ENCODE measurements around the gene TMC7.

DNA sequence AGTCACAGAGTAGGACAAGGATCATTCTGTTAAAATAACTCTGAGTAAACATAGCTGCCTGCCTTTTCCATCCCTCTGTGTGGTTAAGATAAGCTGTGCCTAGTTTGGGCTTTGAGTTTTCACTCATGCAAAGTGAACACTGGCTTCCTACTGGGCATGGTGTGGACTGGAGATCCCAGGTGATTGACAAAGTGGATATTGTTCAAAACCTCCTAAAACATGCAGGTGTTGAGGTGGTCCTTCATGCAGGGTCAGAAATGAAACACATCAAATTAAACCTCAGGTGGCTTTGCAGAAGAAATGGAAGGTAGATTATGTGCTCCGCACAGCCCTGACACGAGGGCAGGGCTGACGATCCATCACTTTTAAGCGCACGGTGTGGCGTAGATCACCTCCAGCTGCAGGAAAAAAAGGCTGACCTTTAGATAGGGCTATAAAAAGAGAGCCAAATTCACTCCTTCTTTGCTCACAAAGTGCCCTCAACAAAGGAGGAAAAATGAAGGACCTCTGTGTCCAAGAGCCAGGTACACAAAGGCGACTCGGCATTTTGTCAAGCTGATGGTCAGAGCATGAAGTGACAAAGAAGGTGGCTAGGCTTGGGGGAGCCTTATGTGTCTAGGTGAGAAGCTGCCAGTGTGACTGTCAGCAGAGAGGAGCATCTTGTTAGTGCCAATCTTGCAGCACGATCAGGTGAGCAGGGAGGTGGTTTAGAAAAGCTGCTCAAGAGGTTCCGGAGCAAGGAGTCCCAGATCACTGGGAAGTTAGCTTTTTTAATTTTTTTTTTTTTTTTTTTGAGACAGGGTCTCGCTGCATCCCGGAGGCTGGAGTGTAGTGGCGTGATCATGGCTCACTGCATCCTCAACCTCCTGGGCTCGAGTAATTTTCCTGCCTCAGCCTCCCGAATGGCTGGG is 110.2 kb downstream of the TMC7 start:
- TF ChIP-seq SUZ12 (IDR thresholded peaks at IDR 0.05; ENCODE audit: extremely low read depth, insufficient read depth, insufficient read length) (no peak), ZNF274 (IDR thresholded peaks at IDR 0.05; ENCODE audit: low read depth, low read length) (no peak)
